ENCODE measurements around the gene OLA1. TPM values are rescaled to one million over a fixed set of nuclear protein-coding genes. Genes with fewer than 3 reads are reported as not detected.

OLA1 gene
- total RNA-seq, 4 donors from 2014 or later = 47.1 to 62.7 (median 55.6) TPM

DNA sequence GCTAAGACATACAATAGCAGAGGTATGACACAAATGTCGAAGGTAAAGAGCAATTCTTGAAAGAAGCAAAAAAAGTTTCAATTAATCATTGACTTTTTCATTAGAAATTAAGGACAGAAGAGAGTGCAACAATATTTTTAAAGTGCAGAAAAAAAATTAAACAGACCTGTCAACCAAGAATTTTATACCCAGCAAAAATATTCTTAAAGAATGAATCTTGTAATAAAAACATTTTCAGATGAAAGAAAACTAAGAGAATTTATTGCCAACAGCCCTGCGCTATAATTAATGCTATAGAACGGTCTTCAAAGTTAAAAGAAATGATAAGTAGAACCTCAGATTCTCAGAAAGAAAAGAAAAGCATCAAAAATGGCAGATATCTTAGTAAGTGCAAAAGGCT lies 79.0 kb downstream of the OLA1 start:
- TF ChIP-seq, protein P1, sequence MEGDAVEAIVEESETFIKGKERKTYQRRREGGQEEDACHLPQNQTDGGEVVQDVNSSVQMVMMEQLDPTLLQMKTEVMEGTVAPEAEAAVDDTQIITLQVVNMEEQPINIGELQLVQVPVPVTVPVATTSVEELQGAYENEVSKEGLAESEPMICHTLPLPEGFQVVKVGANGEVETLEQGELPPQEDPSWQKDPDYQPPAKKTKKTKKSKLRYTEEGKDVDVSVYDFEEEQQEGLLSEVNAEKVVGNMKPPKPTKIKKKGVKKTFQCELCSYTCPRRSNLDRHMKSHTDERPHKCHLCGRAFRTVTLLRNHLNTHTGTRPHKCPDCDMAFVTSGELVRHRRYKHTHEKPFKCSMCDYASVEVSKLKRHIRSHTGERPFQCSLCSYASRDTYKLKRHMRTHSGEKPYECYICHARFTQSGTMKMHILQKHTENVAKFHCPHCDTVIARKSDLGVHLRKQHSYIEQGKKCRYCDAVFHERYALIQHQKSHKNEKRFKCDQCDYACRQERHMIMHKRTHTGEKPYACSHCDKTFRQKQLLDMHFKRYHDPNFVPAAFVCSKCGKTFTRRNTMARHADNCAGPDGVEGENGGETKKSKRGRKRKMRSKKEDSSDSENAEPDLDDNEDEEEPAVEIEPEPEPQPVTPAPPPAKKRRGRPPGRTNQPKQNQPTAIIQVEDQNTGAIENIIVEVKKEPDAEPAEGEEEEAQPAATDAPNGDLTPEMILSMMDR (IDR thresholded peaks at IDR 0.05; ENCODE audit: low read depth) = no peak

DNA sequence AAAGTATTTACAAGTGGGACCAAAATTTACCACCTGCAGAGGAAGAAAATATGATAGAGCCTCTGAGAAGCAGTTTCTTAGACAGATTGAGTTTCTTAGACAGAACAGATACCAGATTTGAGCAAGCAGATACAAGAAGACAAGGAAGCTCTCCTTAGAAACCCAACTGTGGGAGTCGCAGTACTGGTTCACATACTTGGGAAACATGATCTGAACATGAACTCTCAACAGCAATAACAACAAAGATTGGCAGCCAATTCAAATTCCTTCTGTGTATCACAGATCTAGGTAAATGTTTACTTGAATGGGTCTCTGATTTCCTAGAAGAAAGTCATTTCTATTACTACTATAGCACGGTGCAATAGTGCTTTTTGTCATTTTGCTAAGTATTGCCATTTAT lies 82.1 kb downstream of the OLA1 start:
- TF ChIP-seq, protein P1 (IDR thresholded peaks at IDR 0.05; ENCODE audit: low read depth) = no peak

DNA sequence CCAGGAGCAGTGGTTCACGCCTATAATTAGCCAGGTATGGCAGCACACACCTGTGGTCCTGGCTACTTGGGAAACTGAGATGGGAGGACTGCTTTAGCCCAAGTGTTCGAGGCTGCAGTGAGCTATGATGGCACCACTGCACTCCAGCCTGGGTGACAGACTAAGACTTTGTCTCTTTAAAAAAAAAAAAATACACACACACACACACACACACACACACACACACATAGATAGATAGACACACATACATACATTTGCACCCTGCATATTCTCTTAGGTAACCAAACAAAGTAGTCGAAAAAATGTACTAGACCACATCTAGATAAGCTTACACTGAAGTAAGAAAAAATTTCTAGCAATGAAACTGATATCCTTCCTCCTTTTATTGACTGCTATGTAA lies 86.8 kb downstream of the OLA1 start:
- TF ChIP-seq, protein P1 (IDR thresholded peaks at IDR 0.05; ENCODE audit: low read depth) = no peak

DNA sequence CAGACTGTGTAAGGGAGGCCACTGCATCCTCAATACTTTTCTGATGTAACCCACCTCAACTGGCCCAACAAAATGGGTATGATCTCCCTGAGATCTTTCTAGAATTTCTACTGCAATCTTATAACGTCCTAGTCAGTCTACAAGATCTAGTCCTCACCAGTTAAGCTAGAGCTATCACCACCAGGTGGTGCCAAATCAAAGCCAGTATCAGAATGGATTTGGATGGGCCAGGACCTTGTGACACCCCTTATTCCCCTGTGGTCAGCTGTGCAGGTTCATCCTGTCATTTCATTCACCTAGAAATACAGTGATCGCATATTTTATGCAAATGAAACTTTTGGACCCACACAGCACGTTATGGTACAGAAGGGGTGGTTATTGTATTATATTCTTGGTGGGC lies 90.3 kb downstream of the OLA1 start:
- TF ChIP-seq, protein P1 (IDR thresholded peaks at IDR 0.05; ENCODE audit: low read depth) = no peak

DNA sequence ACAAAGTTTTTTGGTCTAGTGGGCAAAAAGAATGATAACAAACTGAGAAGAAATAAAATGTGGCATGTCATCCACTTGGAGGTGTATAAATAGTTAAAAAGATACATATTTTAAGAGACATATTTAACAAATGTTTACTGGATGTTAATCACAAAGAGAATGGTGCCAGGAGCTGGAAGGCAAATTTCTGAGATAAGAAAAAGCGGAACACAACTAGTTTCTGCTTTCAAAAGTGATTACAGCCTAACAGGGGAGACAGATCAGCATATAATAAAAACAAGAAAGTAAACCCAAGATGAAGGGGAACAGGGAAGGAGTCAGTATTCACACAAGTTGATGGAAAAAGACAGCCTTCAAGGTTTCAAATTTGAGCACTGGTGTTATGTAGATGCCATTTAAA lies 91.3 kb downstream of the OLA1 start:
- TF ChIP-seq, protein P1 (IDR thresholded peaks at IDR 0.05; ENCODE audit: low read depth) = no peak

DNA sequence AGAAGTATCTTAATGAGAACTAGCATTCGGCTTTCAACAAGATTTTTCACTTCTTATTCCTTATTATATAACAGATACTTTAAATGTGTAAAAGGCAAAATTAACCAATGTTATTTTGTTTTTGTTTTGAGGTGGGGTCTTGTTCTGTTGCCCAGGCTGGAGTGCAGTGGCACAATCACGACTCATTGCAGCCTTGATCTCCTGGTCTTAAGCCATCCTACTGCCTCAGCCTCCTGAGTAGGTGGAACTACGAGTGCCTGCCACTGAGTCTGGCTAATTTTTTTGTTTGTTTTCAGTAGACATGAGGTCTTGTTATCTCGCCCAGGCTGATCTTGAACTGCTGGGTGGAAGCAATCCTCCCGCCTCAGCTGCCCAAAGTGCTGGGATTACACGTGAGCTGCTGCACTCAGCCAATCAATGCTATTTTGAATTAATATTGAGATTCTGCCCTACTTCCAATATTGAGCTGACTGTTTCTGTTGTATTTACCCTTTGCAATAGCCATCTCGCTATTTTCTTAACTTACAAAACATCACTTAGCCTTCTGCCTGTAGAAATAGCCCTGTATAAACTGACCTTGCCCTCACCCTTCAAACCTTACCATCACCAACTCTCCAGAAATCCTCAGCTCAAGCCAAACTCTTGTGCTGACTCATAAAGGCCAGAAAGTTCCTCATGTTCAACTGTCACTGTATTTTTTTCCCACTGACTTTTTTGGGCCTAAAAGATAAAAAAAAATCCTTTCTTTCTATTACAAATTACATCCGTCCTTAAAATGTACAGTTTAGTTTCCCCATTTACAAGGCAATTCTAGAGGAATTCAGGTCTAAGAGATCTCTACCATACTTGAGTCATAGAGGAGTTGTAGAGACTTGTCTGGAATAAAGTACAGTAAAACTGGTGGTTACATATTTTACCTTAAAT lies 94.3 kb downstream of the OLA1 start:
- TF ChIP-seq, protein P1 (IDR thresholded peaks at IDR 0.05; ENCODE audit: low read depth) = no peak

DNA sequence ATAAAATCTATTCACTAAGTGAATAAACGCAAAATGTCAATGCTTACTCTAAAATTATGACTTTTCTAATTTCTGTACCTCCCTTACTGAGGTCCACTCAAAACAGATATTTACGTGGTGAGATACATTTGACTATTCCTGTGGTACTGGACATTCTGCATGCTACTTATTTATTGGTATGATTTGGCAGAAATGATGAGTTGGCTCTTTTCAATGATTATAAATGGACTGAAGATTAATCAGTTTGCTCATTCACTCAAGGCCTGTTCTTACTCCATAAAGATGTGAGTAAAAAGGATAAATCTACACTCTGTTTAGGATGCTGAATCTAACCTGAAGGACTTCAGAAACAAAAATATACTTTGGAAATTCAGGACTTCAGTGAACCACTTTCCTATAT lies 98.8 kb downstream of the OLA1 start:
- TF ChIP-seq, protein P1 (IDR thresholded peaks at IDR 0.05; ENCODE audit: low read depth) = no peak

Data from subcutaneous adipose tissue (tissue), 4 donors.